ENCODE results near the gene GJA4.
A peak's percentile ranks its signal among the peaks of the same experiment; 100 is the strongest.

Gene GJA4

DNA sequence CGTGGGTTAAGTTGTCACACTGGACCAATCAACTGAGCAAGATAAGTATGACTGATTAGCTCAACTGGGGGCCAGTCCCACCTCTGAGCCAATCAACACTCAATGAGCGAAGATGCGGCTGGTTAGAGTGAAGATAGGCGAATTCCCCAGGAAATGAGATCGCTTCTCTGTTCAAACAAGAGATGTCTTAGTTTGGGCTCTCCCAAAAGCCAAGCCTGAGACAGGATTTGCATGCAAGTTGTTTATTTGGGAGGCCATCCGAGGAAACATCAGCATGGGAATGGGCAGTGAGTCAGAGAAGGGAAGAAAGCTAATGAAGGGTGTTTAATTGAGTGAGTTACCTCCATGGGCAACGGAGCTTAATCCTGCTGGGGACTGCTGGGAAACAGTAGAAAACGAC, 42.8 kb upstream of the GJA4 start:
- no peaks in the 10 kb centered on the region for H3K36me3 ChIP-seq (ENCODE audit: insufficient read depth, insufficient read length, low read length)
- H3K9ac ChIP-seq (ENCODE audit: insufficient read length, low read depth), result no peak overlapping the region
- H3K4me1 ChIP-seq (ENCODE audit: insufficient read depth, insufficient read length), result peaks cover 16% of the 10 kb centered on the region
- H3K27me3 ChIP-seq (ENCODE audit: insufficient read depth, insufficient read length), result no peaks in the 10 kb centered on the region
- TF ChIP-seq SUZ12 (IDR thresholded peaks at IDR 0.05; ENCODE audit: extremely low read depth, insufficient read depth, insufficient read length), result no peak
- no peak for TF ChIP-seq ZNF274 (IDR thresholded peaks at IDR 0.05; ENCODE audit: low read depth, low read length)
- no peak for TF ChIP-seq YY1 (IDR thresholded peaks at IDR 0.05; ENCODE audit: insufficient read depth, insufficient read length)
- no peaks in the 10 kb centered on the region for H3K9me3 ChIP-seq (ENCODE audit: insufficient read depth, low read length)
- no peak overlapping the region for H3K4me3 ChIP-seq (ENCODE audit: insufficient read length, low read depth)
- peak; percentile 79 for DNase-seq (ENCODE audit: low read depth, low spot score)

DNA sequence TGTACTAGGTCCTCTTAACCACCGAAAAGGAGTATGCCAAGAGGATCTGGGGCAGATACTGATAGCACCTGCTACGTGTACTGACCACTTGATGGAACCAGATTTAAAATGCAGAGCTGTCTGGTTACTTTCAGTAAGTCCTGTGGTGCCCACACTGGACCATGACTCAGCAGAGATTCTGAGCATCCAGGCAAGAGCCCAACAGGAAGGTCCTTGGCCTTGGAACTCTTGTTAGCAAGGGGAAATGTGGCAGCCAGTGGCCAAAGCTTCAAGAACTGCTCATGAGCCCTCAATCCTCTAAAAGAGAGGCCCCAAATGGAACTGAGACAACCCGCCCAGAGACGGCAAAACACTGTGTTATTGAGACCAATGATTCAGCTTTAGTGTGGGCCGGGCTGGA, 42.2 kb upstream of the GJA4 start:
- H3K9me3 ChIP-seq (ENCODE audit: insufficient read depth, low read length), result no peaks in the 10 kb centered on the region
- no peak for DNase-seq (ENCODE audit: low read depth, low spot score)
- H3K4me1 ChIP-seq (ENCODE audit: insufficient read depth, insufficient read length), result peaks cover 18% of the 10 kb centered on the region
- no peak overlapping the region for H3K9ac ChIP-seq (ENCODE audit: insufficient read length, low read depth)
- no peak for TF ChIP-seq ZNF274 (IDR thresholded peaks at IDR 0.05; ENCODE audit: low read depth, low read length)
- no peak for TF ChIP-seq SUZ12 (IDR thresholded peaks at IDR 0.05; ENCODE audit: extremely low read depth, insufficient read depth, insufficient read length)
- TF ChIP-seq YY1 (IDR thresholded peaks at IDR 0.05; ENCODE audit: insufficient read depth, insufficient read length), result no peak
- H3K36me3 ChIP-seq (ENCODE audit: insufficient read depth, insufficient read length, low read length), result no peaks in the 10 kb centered on the region
- no peak overlapping the region for H3K4me3 ChIP-seq (ENCODE audit: insufficient read length, low read depth)
- H3K27me3 ChIP-seq (ENCODE audit: insufficient read depth, insufficient read length), result no peaks in the 10 kb centered on the region

DNA sequence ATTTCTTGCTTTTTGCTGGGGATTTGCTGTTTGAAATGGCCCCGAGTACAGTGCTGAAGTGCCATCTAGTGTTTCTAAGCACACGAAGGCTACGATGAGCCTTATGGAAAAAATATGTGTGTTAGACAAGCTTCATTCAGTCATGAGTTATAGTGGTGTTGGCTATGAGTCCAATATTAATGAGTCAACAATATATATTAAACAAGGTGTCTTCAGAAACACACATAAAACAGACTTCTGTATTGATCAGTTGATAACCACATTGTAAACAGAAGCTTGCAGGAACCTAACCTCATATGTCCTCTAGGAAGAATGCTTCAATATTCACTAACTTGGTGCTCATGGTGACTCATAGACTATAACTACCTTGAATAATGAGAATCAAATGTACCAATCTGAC, 39.6 kb upstream of the GJA4 start:
- no peaks in the 10 kb centered on the region for H3K9me3 ChIP-seq (ENCODE audit: insufficient read depth, low read length)
- H3K27me3 ChIP-seq (ENCODE audit: insufficient read depth, insufficient read length), result no peaks in the 10 kb centered on the region
- H3K36me3 ChIP-seq (ENCODE audit: insufficient read depth, insufficient read length, low read length), result no peaks in the 10 kb centered on the region
- no peak for DNase-seq (ENCODE audit: low read depth, low spot score)
- no peak overlapping the region for H3K9ac ChIP-seq (ENCODE audit: insufficient read length, low read depth)
- no peak overlapping the region for H3K4me3 ChIP-seq (ENCODE audit: insufficient read length, low read depth)
- TF ChIP-seq ZNF274 (IDR thresholded peaks at IDR 0.05; ENCODE audit: low read depth, low read length) (no peak), SUZ12 (IDR thresholded peaks at IDR 0.05; ENCODE audit: extremely low read depth, insufficient read depth, insufficient read length) (no peak), YY1 (IDR thresholded peaks at IDR 0.05; ENCODE audit: insufficient read depth, insufficient read length) (no peak)
- peaks cover 18% of the 10 kb centered on the region for H3K4me1 ChIP-seq (ENCODE audit: insufficient read depth, insufficient read length)

DNA sequence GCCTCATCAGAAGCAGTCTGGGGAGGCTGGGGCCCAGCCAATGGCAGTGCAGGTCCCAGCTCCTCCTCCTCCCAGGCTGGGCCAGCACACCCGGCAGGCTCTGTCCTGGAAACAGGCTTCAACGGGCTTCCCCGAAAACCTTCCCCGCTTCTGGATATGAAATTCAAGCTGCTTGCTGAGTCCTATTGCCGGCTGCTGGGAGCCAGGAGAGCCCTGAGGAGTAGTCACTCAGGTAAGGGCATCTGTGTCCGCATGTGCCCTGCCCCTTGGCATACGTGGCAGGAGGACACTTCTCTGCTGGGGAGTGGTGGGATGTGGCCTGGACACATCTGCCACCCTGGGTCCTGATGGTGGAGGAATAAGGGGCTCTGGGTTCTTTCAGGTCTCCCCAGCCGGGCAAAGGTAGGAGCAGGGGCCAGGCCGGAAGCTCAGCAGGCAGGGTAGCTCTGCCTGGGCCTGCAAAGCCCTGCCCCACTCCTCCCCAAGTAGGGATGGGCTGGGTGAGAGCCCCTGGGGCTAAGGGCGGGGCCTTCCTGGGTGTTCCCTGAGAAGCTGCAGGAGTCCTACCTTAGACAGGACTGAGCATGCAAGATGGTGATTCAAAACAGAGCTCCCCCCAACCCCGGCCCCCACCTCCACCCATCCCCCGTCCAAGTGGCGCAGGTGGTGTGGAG, 37.7 kb upstream of the GJA4 start, which contains the start of gene GJB5:
Gene GJB5, plus strand, starts transcription at position 84 of the 674 bp plus-strand sequence. CDS start 2,284 bp downstream, outside the sequence.
- Histone ChIP-seq H3K4me3 (ENCODE audit: insufficient read length, low read depth) (no peak within 1 kb of the TSS), H3K36me3 (ENCODE audit: insufficient read depth, insufficient read length, low read length) (no peaks in the 10 kb centered on the region), H3K9me3 (ENCODE audit: insufficient read depth, low read length) (no peaks in the 10 kb centered on the region), H3K9ac (ENCODE audit: insufficient read length, low read depth) (peak within 1 kb of the TSS; percentile 14), H3K27me3 (ENCODE audit: insufficient read depth, insufficient read length) (no peaks in the 10 kb centered on the region), H3K4me1 (ENCODE audit: insufficient read depth, insufficient read length) (peaks cover 25% of the 10 kb centered on the region)
- TF ChIP-seq SUZ12 (IDR thresholded peaks at IDR 0.05; ENCODE audit: extremely low read depth, insufficient read depth, insufficient read length) (no peak), ZNF274 (IDR thresholded peaks at IDR 0.05; ENCODE audit: low read depth, low read length) (no peak), YY1 (IDR thresholded peaks at IDR 0.05; ENCODE audit: insufficient read depth, insufficient read length) (no peak)
- no peak for DNase-seq (ENCODE audit: low read depth, low spot score)

DNA sequence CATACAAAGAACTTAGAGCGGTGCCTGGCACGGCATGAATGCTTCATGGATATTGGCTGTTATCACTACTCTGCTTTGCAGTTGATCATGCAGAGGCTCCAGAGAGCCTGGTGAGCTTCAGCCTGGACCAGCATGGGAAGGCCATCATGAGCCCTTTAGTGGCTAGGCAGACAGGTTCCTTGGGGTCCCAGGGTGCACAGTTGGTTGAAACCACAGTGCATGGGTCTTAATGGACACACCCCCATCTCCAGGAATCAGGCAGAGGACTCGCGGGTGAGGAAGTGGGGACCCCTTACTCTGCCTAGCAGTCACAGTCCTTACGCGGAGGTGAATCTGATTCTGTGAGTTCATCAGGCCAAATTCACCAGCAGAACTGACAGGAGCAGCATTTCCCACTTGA, 36.8 kb upstream of the GJA4 start:
- TF ChIP-seq SUZ12 (IDR thresholded peaks at IDR 0.05; ENCODE audit: extremely low read depth, insufficient read depth, insufficient read length), result no peak
- TF ChIP-seq YY1 (IDR thresholded peaks at IDR 0.05; ENCODE audit: insufficient read depth, insufficient read length), result no peak
- no peak for TF ChIP-seq ZNF274 (IDR thresholded peaks at IDR 0.05; ENCODE audit: low read depth, low read length)
- no peaks in the 10 kb centered on the region for H3K27me3 ChIP-seq (ENCODE audit: insufficient read depth, insufficient read length)

DNA sequence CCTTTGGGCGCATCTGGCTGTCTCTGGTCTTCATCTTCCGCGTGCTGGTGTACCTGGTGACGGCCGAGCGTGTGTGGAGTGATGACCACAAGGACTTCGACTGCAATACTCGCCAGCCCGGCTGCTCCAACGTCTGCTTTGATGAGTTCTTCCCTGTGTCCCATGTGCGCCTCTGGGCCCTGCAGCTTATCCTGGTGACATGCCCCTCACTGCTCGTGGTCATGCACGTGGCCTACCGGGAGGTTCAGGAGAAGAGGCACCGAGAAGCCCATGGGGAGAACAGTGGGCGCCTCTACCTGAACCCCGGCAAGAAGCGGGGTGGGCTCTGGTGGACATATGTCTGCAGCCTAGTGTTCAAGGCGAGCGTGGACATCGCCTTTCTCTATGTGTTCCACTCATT, 35.4 kb upstream of the GJA4 start:
- Histone ChIP-seq H3K4me3 (ENCODE audit: insufficient read length, low read depth) (no peak overlapping the region), H3K9ac (ENCODE audit: insufficient read length, low read depth) (no peak overlapping the region), H3K27me3 (ENCODE audit: insufficient read depth, insufficient read length) (no peaks in the 10 kb centered on the region), H3K4me1 (ENCODE audit: insufficient read depth, insufficient read length) (peaks cover 19% of the 10 kb centered on the region), H3K36me3 (ENCODE audit: insufficient read depth, insufficient read length, low read length) (no peaks in the 10 kb centered on the region), H3K9me3 (ENCODE audit: insufficient read depth, low read length) (peaks cover 9% of the 10 kb centered on the region; the same call in 1 of the 2 replicates)
- no peak for TF ChIP-seq SUZ12 (IDR thresholded peaks at IDR 0.05; ENCODE audit: extremely low read depth, insufficient read depth, insufficient read length)
- no peak for TF ChIP-seq YY1 (IDR thresholded peaks at IDR 0.05; ENCODE audit: insufficient read depth, insufficient read length)
- no peak for TF ChIP-seq ZNF274 (IDR thresholded peaks at IDR 0.05; ENCODE audit: low read depth, low read length)
- no peak for DNase-seq (ENCODE audit: low read depth, low spot score)

More for the DNA sequence above, 36.8 kb upstream of the GJA4 start:
- Histone ChIP-seq H3K9me3 (ENCODE audit: insufficient read depth, low read length) (0 out of 2 replicates have a peak, but pooled peaks cover under 1% of the 10 kb centered on the region), H3K9ac (ENCODE audit: insufficient read length, low read depth) (no peak overlapping the region), H3K36me3 (ENCODE audit: insufficient read depth, insufficient read length, low read length) (no peaks in the 10 kb centered on the region), H3K4me1 (ENCODE audit: insufficient read depth, insufficient read length) (peaks cover 16% of the 10 kb centered on the region), H3K4me3 (ENCODE audit: insufficient read length, low read depth) (no peak overlapping the region)
- no peak for DNase-seq (ENCODE audit: low read depth, low spot score)

DNA sequence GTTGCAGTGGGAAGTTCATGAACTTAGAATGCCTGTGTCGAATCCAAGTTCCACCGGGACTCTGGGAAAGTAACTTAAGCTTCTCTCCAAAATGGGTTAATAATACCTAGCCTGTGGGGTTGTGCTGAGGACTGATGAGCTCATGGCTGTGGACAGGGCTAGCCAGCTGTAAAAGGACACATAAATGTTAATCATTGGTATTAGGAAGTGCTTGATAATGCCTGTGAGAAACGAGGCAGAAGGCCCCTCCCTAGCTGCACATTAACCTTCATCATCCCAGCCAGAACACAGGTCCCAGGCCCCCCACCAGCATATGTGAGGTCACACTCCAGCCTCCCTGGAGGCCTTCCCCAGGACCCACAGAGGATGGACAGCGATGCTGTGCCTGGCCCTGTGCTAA, 34.0 kb upstream of the GJA4 start:
- Histone ChIP-seq H3K4me3 (ENCODE audit: insufficient read length, low read depth) (no peak overlapping the region), H3K27me3 (ENCODE audit: insufficient read depth, insufficient read length) (no peaks in the 10 kb centered on the region), H3K4me1 (ENCODE audit: insufficient read depth, insufficient read length) (peaks cover 27% of the 10 kb centered on the region), H3K9me3 (ENCODE audit: insufficient read depth, low read length) (peaks cover 9% of the 10 kb centered on the region; the same call in 1 of the 2 replicates), H3K9ac (ENCODE audit: insufficient read length, low read depth) (no peak overlapping the region), H3K36me3 (ENCODE audit: insufficient read depth, insufficient read length, low read length) (no peaks in the 10 kb centered on the region)
- DNase-seq (ENCODE audit: low read depth, low spot score), result no peak
- TF ChIP-seq SUZ12 (IDR thresholded peaks at IDR 0.05; ENCODE audit: extremely low read depth, insufficient read depth, insufficient read length), result no peak
- no peak for TF ChIP-seq ZNF274 (IDR thresholded peaks at IDR 0.05; ENCODE audit: low read depth, low read length)
- no peak for TF ChIP-seq YY1 (IDR thresholded peaks at IDR 0.05; ENCODE audit: insufficient read depth, insufficient read length)
